Cortex of kidney (tissue), 1 donor: ENCODE results near the gene FOXN1.

ENCODE experiments used
- DNase-seq: peaks from one replicate; lab custom pipeline; 2025; lab: John Stamatoyannopoulos, UW

FOXN1 gene

GRCh38 chr17:28524476-28525424 is 18.6 kb downstream of the FOXN1 start:
- DNase-seq: no peak

GRCh38 chr17:28526381-28526780 is 20.2 kb downstream of the FOXN1 start:
- DNase-seq: no peak

GRCh38 chr17:28527181-28527681 is 21.1 kb downstream of the FOXN1 start:
- DNase-seq: no peak

DNA sequence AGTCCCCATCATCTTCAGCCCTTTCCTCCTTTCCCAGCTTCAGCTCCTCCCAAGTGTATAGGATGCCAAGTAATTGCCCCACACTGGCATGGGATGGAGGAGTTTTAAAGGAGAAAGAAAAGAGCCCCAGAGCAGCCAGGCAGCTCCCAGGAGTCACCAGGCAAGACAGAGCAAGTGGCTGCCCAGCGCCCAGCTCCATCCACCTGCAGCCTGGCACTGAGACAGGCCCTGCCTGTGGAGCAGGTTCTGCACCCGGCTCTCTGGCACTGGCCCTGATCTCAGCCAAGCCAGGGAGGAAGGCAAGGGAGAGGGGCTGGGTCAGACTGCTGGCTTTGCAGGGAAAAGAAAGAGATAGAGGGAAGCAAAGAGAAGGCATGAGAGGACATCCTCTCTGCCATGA is 21.7 kb downstream of the FOXN1 start:
- DNase-seq: no peak

GRCh38 chr17:28528327-28529012 is 22.3 kb downstream of the FOXN1 start:
- DNase-seq: no peak

GRCh38 chr17:28529013-28529400 is 22.9 kb downstream of the FOXN1 start:
- no peak for DNase-seq

DNA sequence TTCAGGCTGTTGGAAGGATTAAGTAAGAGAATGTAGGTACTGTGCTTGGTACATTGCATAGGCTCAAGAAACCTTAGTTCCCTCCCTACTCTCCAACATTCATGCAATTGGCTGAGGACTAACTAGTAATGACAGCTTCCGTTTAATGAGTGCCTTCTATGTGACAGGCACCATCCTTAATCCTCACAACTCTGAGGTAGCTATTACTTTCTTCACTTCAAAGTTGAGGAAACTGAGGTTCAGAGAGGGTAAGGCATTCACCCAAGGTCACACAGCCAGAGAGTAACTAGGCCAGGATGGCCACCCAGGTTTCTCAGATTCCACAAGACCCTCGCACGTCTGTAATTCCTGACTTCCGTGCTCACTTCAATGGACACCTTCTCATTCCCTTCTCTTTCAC is 24.1 kb downstream of the FOXN1 start:
- no peak for DNase-seq

DNA sequence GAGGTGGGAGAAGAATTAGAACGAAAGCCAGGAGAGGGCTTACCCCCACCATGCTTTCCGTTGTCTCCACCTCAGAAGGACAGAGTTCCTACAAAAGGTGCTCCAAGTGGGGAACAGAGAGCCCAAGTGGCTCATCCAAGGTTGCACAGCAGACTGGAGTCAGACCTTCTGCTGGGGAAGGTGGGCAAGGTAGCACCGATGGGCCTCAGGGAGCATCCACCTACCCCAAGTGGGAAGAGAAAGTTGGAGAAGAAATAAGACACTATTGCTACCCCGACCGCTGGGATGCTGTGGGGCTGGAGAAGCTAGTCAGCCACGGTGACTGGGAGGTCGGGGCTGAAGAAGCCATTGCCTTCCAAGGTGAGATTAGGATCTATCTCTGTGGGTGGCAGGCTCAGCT is 24.8 kb downstream of the FOXN1 start:
- no peak for DNase-seq

GRCh38 chr17:28532050-28532960 is 26.2 kb downstream of the FOXN1 start:
- DNase-seq: no peak

DNA sequence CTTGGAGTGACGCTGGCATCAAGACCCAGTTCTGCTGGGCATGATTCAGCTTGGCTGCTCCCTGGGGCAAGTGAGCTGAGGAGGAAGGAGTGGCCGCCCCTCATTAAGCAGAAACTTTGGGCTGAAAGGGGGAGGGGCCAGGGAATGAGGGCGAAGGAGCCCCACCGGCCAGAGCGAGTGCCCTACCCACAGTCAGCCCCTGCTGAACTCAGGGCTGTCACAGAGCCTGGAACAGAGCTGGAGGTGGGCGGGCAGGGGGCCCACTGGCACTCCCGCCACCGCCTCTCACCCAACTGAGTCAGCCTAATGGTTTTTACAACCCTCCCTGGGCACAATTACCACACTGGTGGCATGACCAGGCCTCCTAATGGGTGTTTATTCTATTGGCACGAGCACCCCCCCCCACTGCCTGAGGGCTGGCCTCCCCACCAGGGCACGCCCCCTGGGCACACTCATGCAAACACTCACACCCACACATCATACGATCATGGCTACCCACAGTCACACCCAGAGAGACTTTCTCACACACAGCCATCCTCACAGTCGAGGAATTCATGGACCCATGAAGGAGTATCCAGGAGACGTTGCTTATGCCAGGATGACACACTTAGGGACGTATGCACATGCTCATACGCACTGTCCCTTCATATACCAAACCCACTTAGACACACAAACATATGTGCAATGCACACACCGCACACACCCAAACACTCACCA is 27.1 kb downstream of the FOXN1 start:
- no peak for DNase-seq

GRCh38 chr17:28534740-28535375 is 28.7 kb downstream of the FOXN1 start:
- DNase-seq: no peak

DNA sequence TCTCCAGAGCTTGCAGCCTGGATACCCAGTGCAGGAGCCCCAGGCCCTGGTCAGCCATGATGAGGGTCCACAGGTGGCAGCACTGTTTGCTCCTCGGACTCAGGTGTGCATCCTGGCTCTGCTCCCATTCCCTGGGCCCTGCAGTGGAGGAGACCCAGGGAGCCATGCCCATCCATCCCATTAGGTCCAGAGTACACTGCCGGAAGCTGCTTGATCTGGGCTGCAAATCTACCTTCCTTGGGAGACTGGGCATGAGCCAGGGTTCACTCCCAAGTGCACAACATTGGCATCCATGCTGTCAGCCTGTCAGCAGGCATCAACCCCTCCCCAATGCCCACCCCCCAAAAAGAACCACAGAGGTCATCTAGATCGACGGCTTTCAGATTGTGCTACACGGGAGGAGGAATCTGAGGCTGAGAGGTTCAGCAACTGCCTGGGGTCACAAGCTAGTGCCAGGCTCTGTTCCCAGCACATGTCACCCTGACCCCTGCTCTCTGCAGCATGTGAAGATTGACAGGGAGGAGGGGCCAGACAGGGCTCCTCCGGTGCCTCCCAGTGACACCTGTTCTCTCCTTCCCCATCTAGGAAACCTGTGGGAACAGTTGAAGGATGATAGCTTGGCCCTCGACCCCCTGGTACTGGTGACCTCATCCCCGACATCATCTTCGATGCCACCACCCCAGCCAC is 30.5 kb downstream of the FOXN1 start:
- no peak for DNase-seq

GRCh38 chr17:28537219-28537610 is 31.1 kb downstream of the FOXN1 start:
- no peak for DNase-seq

GRCh38 chr17:28538296-28538895 is 32.2 kb downstream of the FOXN1 start:
- no peak for DNase-seq

DNA sequence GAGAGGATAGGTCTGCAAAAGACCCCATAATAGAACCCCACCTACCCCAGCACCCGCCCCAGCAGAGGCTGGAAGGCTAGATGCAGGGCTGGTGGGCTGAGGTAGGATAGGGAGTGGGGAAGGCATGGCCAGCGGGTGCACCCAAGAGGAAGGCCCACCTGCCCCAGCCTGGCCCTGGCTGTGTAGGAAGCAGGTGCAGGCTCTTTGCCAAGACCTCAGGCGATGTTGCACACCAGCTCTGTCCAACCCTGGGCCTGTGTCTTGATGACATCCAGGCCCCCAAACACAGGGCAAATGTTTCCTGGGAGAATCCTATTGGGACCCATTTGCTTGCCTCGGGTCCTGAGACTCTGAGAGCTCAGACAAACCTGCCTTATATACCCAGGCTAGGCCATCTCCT is 34.1 kb downstream of the FOXN1 start:
- DNase-seq: no peak

DNA sequence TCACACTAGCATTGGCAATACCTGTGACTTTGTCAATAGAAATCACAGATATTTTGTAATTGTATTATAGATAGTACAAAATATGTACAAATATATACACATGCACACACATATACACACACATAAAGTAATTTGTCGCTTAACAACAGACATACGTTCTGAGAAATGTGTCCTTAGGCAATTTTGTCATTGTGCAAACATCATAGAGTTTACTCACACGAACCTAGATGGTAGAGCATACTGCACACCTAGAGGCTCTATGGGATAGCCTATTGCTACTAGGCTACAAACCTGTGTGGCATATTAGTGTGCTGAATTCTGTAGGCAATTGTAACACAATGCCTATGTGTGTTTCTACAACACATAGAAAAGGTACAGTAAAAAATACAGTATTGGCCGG is 35.3 kb downstream of the FOXN1 start:
- DNase-seq: no peak

DNA sequence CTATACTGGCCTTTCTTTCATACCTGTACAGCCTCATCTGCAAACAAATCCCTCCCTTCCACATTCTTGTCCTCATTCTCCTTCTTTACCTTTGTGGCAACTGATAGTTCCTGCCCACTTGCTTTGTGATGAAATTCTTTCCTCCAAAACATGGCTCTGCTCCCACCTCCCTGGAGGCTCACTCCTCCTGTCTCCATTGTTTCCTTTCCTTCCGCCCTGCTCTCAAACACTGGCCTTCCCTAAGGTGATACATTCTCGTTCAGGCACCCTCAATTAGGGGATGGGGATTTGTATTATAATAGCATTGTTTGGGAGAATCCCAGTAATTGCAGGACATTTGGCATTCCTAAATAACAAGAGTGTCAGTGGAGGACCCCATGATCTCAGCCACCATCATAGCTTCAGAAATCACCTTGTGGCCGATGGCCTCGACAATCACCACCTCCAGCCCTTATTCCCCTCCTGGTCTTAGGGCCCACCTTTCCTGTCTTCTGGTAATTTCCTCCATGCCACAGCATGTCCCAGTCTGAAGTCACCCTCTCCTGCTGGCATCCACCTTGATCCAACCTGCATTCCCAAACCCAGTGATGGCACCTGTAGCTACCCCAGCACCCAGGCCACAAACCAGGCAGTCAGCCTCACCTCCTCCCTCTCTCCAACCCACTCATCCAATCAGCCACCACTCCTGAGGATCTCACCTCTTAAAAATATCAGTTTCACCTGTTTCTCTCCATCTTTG is 38.4 kb downstream of the FOXN1 start:
- DNase-seq: no peak

- no peak for DNase-seq
Measured at GRCh38 chr17:28545141-28545503, 39.0 kb downstream of the FOXN1 start.

GRCh38 chr17:28545787-28546415 is 39.8 kb downstream of the FOXN1 start:
- no peak for DNase-seq
